A673 (cell line): Measurements from ENCODE around the gene ENTHD1.

Experiments used
- EZH2 ChIP-seq: fragments of 200-600 bp; sonication (generic); IDR thresholded peaks from 2 replicates; pipeline ENCODE4 v1.6.1; 2017; ENCODE audit warnings: borderline replicate concordance, low read depth, mild to moderate bottlenecking, mixed read lengths, antibody characterized with exemption, low read length; ENCODE audit not compliant: poor library complexity, severe bottlenecking
- TF ChIP-seq, protein P1 (sequence below): fragments of 300-800, 200-600 bp; sonication (generic); conservative IDR thresholded peaks from 2 replicates; pipeline ENCODE4 v1.5.1; 2017; ENCODE audit warnings: low read depth, mild to moderate bottlenecking, antibody characterized with exemption, low read length, moderate library complexity, mixed read lengths

DNA sequence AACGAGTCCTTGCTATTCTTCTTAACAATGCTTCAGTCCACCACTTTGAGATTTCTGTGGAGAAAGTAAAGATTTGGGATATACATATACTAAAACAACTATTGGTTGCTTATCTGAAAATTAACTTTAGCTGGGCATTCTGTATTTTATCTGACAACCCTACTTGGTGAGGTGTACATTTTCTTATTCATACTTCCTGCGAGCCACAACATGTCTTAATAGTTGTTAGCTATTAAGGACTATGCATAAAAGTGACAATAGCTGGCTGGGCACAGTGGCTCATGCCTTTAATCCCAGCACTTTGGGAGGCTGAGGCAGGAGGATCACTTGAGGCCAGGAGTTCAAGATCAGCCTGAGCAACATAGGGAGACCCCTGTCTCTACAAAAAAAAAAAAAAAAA, 38.6 kb upstream of the ENTHD1 start:
- TF ChIP-seq, protein P1, sequence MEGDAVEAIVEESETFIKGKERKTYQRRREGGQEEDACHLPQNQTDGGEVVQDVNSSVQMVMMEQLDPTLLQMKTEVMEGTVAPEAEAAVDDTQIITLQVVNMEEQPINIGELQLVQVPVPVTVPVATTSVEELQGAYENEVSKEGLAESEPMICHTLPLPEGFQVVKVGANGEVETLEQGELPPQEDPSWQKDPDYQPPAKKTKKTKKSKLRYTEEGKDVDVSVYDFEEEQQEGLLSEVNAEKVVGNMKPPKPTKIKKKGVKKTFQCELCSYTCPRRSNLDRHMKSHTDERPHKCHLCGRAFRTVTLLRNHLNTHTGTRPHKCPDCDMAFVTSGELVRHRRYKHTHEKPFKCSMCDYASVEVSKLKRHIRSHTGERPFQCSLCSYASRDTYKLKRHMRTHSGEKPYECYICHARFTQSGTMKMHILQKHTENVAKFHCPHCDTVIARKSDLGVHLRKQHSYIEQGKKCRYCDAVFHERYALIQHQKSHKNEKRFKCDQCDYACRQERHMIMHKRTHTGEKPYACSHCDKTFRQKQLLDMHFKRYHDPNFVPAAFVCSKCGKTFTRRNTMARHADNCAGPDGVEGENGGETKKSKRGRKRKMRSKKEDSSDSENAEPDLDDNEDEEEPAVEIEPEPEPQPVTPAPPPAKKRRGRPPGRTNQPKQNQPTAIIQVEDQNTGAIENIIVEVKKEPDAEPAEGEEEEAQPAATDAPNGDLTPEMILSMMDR = no peak
- TF ChIP-seq EZH2 = no peak
